ENCODE results near the gene MBD2.

GRCh38 chr18:54116541-54117257, 107.8 kb downstream of the MBD2 start:
- TF ChIP-seq CTCF (IDR thresholded peaks at IDR 0.05) (no peak), POLR2A (IDR thresholded peaks at IDR 0.05) (no peak)

Measured in right lobe of liver (tissue), 4 donors.